GM18909 (cell line): ENCODE data around the gene RAPGEF5.

ENCODE experiments used
- ATAC-seq: cut with Tn5 transposase; IDR thresholded peaks from one replicate; pipeline ENCODE4 v1.9.1; 2021; ENCODE audit warnings: mild to moderate bottlenecking; ENCODE audit not compliant: unreplicated experiment, poor library complexity

Gene RAPGEF5

GRCh38 chr7:22385326-22385725 lies 28.4 kb upstream of the RAPGEF5 start:
- no peak for ATAC-seq

GRCh38 chr7:22380333-22380732 lies 23.4 kb upstream of the RAPGEF5 start:
- no peak for ATAC-seq

- no peak for ATAC-seq
Observed at GRCh38 chr7:22378199-22378980, 21.4 kb upstream of the RAPGEF5 start.

GRCh38 chr7:22377703-22378102 lies 20.7 kb upstream of the RAPGEF5 start:
- ATAC-seq = no peak

- no peak for ATAC-seq
Observed at GRCh38 chr7:22375359-22376048, 18.6 kb upstream of the RAPGEF5 start.

- no peak for ATAC-seq
Observed at GRCh38 chr7:22373911-22374310, 17.0 kb upstream of the RAPGEF5 start.

GRCh38 chr7:22373388-22373787 lies 16.4 kb upstream of the RAPGEF5 start:
- no peak for ATAC-seq

GRCh38 chr7:22372863-22373262 lies 15.9 kb upstream of the RAPGEF5 start:
- no peak for ATAC-seq

- ATAC-seq = no peak
Observed at GRCh38 chr7:22371878-22372277, 14.9 kb upstream of the RAPGEF5 start.

- ATAC-seq = no peak
Observed at GRCh38 chr7:22364900-22365299, 7.9 kb upstream of the RAPGEF5 start.

- no peak for ATAC-seq
Observed at GRCh38 chr7:22363756-22364422, 6.9 kb upstream of the RAPGEF5 start.

- no peak for ATAC-seq
Observed at GRCh38 chr7:22361795-22362194, 4.8 kb upstream of the RAPGEF5 start.

- no peak for ATAC-seq
Observed at GRCh38 chr7:22361320-22361719, 4.4 kb upstream of the RAPGEF5 start.

GRCh38 chr7:22358820-22359697 lies 2.1 kb upstream of the RAPGEF5 start:
- no peak for ATAC-seq

- no peak for ATAC-seq
Observed at GRCh38 chr7:22357311-22358175, 589 bp upstream of the RAPGEF5 start.

GRCh38 chr7:22356010-22356691 lies 803 bp downstream of the RAPGEF5 start:
- peak; percentile 21 for ATAC-seq

- ATAC-seq = no peak
Observed at GRCh38 chr7:22355620-22356009, 1.3 kb downstream of the RAPGEF5 start.

- no peak for ATAC-seq
Observed at GRCh38 chr7:22354462-22354861, 2.5 kb downstream of the RAPGEF5 start.

GRCh38 chr7:22352887-22353286 lies 4.1 kb downstream of the RAPGEF5 start:
- ATAC-seq = no peak
